ENCODE results near the gene CCND1.
A peak's percentile ranks its signal among the peaks of the same experiment; 100 is the strongest.
"Not testable (repeated sequence)": the region's sequence is repeated elsewhere in the genome, so short reads cannot be mapped to it uniquely, and the experiment has no call there.

Gene CCND1

GRCh38 chr11:69617220-69617619 is 23.7 kb upstream of the CCND1 start:
- DNase-seq (ENCODE audit: insufficient read length, low spot score) (no peak), FAIRE-seq (no peak)

GRCh38 chr11:69617682-69618081 is 23.3 kb upstream of the CCND1 start:
- DNase-seq (ENCODE audit: insufficient read length, low spot score): no peak
- FAIRE-seq: no peak

DNA sequence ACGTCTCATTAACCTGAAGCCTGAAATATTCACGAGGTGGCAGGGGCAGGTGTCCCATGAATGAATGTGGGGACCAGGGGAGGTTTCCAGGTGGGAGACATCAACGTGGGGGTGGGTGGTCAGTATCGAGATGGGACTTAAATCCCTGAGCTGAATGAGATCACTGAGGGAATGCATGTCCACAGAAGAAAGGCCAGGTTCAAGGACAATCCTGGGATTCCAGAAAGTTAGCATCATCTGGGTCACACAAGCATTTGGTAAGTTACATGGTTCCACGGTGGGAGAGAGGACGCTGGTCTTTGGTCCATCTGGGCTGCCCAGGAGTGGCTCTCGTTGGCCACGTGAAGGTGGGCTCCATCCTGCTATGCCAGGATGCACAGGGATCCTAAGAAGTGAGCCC is 22.7 kb upstream of the CCND1 start:
- DNase-seq (ENCODE audit: insufficient read length, low spot score): no peak
- FAIRE-seq: no peak

DNA sequence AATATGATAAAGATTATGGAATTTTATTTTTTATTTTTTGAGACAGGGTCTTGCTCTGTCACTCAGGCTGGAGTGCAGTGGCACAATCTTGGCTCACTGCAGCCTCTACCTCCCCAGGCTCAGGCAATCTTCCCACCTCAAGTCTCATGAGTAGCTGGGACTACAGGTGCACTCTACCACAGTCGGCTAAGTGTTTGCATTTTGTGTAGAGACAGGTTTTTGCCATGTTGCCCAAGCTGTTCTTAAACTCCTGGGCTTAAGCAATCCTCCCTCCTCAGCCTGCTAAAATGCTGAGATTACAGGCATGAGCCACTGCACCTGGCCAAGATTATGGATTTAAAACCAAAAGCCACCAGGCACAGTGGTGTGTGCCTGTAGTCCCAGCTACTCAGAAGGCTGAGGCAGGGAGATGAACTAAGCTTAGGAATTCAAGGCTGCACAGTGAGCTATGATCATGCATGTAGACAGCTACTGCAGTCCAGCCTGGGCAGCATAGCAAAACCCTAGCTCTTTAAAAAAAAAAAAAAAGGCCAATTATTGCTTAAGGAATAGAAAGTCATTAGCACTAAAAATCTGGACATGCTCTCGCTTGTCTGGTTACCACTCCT is 20.2 kb upstream of the CCND1 start:
- FAIRE-seq (no peak), DNase-seq (ENCODE audit: insufficient read length, low spot score) (no peak)

- DNase-seq (ENCODE audit: insufficient read length, low spot score); FAIRE-seq: not testable (repeated sequence)
Observed at GRCh38 chr11:69622097-69622681, 18.8 kb upstream of the CCND1 start.

DNA sequence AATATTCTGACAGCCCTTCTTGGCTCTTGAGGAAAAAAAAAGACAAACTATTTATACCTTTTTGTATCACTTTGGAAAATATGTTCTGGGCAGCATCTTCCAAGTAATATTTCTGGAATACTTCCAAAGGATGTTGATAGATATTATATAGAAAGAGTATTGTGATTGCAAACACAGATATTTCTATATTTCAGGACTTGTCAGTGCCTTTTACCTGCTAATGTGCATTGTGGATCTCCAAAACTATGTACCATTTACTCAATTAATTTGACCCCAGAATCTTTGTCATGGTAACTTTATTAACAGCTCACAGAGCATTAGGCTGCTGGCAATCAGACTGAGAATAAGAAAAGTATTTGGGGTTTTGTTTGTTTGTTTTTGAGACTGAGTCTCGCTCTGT is 16.7 kb upstream of the CCND1 start:
- DNase-seq (ENCODE audit: insufficient read length, low spot score) (no peak), FAIRE-seq (no peak)

DNA sequence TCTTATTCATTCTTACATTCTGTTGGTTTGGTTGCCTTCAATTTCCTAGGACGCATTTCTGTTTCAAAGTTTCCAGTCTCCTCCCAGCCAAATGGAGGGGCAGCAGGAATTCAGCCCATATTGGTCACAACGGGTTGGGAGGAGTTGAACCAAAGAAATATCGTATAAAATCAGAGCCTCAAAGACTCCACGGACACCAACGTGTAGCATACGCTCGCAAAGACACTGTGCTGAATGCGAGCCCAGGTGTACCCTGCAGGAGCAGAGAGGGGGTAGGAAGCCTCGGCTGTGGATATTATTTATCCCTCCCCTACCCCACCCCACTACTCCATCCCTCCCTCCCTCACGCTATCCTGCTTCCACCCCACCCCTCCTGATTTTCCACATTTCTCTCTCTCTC is 15.5 kb upstream of the CCND1 start:
- no peak for DNase-seq (ENCODE audit: insufficient read length, low spot score)
- FAIRE-seq: no peak

DNA sequence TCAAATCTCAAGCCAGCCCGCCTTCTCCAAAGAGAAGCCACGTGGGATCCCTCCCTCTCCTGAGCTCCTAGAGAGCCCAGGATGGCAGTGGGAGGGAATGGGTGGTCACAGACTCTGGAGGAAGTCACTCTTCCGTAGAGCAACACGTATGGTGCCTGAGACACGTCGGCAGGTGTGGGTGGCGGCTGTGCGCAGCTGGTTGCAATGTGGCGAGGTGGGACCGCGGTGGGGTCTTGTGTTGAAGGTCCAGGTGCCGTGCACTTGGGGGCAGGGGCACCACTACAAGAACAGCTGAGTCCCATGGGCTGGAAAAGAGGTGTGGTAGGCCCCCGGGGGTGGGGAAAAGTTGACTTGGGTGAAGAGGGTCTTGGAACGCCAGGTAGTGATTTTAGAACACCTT is 13.4 kb upstream of the CCND1 start:
- no peak for DNase-seq (ENCODE audit: insufficient read length, low spot score)
- FAIRE-seq: no peak

- FAIRE-seq: no peak
- no peak for DNase-seq (ENCODE audit: insufficient read length, low spot score)
Observed at GRCh38 chr11:69630017-69630416, 10.9 kb upstream of the CCND1 start.

DNA sequence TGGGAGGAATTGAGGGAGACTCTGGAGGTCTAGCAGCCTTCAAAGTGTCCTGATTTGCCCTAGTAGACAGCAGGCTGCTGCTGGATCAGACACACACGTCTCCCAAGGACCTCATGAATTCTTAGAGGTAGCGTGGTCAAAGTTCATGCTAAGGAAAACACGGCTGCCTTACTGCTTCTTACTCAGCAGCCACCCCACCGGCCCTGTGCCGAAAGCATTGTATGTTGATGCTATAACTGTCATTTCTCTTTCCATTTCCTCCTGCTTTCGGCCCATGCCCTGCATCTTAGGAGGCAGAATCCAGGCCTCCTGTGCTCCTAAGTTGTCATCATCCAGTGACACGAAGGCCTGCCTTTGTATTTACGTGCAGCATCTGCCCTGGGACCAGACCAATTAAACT is 10.5 kb upstream of the CCND1 start:
- no peak for FAIRE-seq
- DNase-seq (ENCODE audit: insufficient read length, low spot score): no peak

- FAIRE-seq: no peak
Observed at GRCh38 chr11:69632900-69633299, 8.1 kb upstream of the CCND1 start.

DNA sequence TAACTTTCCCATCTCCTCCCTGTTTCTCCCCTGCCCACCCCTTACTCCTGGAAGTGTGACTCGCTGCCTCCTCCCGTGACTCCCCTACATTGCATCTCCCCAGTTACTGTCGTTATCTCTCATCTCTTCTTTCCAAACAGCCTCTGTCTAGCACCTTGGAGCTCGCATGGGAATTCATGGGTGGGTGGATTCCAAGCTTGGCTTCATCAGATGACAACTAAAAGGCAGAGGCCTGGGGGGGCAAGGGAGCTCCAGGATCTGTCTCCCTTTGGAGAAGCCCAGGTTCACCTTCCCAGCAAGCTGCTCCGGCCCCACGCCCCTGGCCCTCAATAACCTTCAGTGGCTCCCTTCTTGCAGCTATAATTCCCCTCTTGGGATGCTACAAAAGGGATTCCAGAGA is 6.9 kb upstream of the CCND1 start:
- FAIRE-seq (no peak), DNase-seq (ENCODE audit: insufficient read length, low spot score) (no peak)

More at GRCh38 chr11:69632900-69633299, 8.1 kb upstream of the CCND1 start:
- DNase-seq (ENCODE audit: insufficient read length, low spot score): no peak

GRCh38 chr11:69634590-69634989 is 6.4 kb upstream of the CCND1 start:
- DNase-seq (ENCODE audit: insufficient read length, low spot score) (no peak), FAIRE-seq (no peak)

- peak; percentile 4 for FAIRE-seq
- no peak for DNase-seq (ENCODE audit: insufficient read length, low spot score)
Observed at GRCh38 chr11:69635195-69635594, 5.8 kb upstream of the CCND1 start.

DNA sequence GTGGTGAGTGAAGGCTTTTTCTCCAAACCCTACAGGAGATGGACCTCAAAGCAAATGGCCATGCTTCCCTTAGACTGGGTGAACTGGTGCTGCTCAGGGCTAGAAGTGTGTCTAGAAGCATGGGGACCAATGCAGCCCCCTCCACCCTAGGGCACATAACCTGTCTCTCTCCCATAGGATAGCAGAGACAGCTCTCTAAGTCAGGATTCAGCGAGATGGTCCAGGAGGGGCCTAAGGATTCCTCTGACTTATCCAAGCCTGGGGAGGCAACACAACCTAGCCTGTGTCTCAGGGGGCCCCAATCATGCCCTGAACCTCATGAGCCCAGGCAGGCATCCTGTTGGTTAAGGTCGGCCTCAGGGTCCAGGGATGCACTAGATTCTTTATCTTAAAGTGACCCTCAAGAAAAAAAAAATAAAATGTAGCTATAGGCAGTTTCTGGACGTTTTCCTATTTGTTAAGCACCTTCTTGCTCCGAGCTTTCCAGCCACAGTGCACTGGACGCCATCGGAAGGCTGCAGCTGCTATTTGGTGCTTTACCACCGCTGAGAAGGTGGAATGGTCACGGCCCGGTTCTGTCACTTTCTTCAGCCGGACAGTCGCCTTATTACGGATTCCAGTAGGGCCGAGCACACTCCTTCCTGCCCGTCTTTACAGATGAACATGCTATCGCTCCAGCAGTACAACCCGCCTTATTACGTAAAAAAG is 5.0 kb upstream of the CCND1 start:
- no peak for FAIRE-seq
- no peak for DNase-seq (ENCODE audit: insufficient read length, low spot score)

DNA sequence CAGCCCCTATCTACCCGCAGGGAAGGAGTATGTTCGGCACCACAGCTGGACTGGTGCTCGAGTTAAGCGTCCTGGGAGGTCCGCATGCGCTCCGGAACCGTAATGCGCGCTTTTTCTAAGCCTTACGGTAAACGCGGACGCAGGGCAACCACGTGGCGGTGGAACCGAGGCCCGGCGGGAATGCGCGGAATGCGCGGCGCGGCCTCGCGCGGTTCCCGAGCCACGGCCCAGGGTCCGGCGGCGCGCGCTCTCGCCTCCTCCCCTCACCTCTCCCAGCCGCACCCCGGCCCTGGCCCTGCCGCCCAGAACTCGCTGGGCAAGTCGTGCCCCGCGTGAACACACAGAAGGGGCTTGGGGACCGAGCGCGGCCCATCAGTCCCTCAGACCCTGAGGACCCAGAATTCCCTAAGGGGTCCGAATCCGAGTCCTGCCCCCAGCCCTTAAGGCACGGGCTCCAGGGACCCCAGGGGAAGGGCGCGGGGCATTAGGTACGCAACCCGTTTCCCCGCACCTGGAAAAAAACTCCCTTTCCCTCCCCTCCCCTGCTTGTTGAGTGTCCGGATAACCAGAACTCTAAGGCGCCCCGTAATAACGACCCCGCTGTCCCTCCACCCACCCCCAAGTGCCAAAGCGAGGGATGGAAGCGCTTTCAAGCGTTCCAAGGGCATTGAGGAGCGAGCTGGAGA is 4.3 kb upstream of the CCND1 start:
- peak; percentile 69 for DNase-seq (ENCODE audit: insufficient read length, low spot score)
- FAIRE-seq: peak; percentile 97

DNA sequence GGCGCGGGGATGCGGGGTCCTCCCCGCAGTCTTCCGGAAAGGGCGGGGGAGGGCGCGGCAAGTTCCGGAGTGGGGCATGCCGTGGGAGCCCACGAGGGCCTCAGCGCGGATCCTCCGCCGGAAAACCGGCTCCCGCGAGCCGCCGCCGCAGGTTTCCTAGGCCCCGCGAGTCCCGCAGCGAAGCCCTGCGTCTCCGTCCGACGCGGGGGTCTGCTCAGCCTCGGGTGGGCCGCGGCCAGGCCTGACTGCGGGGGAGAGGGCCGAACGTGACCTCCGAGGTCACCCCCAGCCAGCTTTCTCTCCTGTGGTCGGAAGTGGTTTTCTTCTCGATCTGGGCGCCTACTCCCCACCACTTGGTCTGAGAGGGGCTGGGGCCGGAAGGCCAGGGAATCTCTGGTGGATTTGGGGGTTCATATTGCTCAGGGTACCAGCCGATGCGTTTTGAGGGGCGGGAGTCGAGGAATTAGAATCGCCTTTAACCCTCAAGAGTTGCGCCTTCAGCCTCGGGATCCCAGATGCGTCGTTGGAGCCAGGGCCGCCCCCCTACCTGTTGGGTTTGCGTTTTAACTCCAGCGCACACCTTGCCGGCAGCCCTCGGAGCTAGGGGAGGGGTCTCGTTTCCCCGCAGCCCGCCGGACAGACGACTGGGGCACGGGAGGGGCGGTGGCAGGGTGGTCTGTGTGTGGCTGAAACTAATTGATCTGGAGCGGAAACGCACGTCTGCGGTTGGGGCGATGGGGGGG is 3.6 kb upstream of the CCND1 start:
- DNase-seq (ENCODE audit: insufficient read length, low spot score) (no peak), FAIRE-seq (no peak)

GRCh38 chr11:69637941-69638871 is 2.8 kb upstream of the CCND1 start:
- FAIRE-seq (peak; percentile 81), DNase-seq (ENCODE audit: insufficient read length, low spot score) (peak; percentile 51)

GRCh38 chr11:69638941-69639681 is 1.8 kb upstream of the CCND1 start:
- DNase-seq (ENCODE audit: insufficient read length, low spot score): peak; percentile 95
- peak; percentile 92 for FAIRE-seq
